GM10266 (cell line): Measurements from ENCODE around the gene BLTP3A.
A peak's percentile ranks its signal among the peaks of the same experiment; 100 is the strongest.
"Not testable (repeated sequence)": the region's sequence is repeated elsewhere in the genome, so short reads cannot be mapped to it uniquely, and the experiment has no call there.

Experiments used
- DNase-seq: peaks from one replicate; pipeline ENCODE4 v3.0.0; 2012; ENCODE audit errors: extremely low spot score
- TF ChIP-seq, protein P1 (sequence below): IDR thresholded peaks from 2 replicates; pipeline ENCODE4 v1.5.1; 2012; ENCODE audit warnings: mild to moderate bottlenecking, low read depth; ENCODE audit not compliant: control insufficient read depth, insufficient read depth; ENCODE audit errors: missing control alignments

Gene BLTP3A, protein sequence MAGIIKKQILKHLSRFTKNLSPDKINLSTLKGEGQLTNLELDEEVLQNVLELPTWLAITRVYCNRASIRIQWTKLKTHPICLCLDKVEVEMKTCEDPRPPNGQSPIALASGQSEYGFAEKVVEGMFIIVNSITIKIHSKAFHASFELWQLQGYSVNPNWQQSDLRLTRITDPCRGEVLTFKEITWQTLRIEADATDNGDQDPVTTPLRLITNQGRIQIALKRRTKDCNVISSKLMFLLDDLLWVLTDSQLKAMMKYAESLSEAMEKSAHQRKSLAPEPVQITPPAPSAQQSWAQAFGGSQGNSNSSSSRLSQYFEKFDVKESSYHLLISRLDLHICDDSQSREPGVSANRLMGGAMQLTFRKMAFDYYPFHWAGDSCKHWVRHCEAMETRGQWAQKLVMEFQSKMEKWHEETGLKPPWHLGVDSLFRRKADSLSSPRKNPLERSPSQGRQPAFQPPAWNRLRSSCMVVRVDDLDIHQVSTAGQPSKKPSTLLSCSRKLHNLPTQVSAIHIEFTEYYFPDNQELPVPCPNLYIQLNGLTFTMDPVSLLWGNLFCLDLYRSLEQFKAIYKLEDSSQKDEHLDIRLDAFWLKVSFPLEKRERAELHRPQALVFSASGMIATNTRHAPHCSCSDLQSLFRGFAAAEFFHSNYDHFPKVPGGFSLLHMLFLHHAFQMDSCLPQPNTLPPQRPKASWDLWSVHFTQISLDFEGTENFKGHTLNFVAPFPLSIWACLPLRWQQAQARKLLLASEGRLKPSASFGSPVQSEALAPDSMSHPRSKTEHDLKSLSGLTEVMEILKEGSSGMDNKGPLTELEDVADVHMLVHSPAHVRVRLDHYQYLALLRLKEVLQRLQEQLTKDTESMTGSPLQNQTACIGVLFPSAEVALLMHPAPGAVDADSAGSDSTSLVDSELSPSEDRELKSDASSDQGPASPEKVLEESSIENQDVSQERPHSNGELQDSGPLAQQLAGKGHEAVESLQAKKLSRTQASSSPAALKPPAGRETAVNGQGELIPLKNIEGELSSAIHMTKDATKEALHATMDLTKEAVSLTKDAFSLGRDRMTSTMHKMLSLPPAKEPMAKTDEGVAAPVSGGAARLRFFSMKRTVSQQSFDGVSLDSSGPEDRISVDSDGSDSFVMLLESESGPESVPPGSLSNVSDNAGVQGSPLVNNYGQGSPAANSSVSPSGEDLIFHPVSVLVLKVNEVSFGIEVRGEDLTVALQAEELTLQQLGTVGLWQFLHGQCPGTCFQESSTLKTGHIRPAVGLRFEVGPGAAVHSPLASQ (N-terminal part only)

DNA sequence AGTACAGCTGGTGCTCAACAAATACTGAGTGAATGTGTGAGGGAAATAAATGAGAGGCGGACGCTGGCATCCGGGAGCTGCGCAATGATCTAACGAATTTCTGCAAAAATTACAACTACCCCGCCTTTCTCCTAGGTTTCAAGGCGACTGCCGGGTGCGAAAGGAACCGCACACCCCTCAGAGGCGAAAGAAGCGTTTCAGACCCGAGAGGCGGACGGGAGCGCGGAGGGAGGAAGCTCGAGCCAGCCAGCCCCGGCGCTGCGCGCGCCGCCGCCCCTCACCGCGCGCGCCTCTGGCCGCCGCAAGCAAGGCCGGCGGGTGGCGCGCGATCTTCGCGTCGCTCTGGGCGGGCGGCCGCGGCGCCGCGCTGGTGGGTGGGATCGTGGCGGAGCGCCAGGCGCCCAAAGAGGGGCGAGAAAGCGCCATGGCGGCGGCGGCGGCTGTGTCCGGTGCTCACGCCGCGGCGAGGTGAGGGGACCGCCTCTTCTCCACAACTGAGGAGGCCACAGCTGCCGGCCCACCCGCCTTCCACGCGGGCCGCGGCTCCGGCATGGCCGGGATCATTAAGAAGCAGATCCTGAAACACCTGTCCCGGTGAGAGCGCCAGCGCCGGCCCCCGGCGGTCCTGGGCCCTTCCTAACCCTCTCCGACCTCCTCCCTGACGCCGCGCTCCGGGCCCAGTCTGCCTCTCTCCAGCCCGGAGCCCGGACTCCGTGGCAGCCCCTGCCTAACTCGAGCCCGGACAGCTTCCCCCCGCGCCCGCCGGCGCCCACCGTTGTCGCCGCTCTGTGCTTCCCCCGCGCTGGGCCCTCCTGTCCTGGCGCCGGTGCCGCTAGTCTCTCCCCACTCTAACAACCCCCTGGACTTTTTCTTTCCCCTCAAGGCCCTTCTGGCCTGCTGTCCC lies at the start of gene BLTP3A:
Gene BLTP3A, plus strand, starts transcription at position 383 of the 904 bp plus-strand sequence. Its CDS starts 168 bp downstream, at position 551.
- TF ChIP-seq, protein P1, sequence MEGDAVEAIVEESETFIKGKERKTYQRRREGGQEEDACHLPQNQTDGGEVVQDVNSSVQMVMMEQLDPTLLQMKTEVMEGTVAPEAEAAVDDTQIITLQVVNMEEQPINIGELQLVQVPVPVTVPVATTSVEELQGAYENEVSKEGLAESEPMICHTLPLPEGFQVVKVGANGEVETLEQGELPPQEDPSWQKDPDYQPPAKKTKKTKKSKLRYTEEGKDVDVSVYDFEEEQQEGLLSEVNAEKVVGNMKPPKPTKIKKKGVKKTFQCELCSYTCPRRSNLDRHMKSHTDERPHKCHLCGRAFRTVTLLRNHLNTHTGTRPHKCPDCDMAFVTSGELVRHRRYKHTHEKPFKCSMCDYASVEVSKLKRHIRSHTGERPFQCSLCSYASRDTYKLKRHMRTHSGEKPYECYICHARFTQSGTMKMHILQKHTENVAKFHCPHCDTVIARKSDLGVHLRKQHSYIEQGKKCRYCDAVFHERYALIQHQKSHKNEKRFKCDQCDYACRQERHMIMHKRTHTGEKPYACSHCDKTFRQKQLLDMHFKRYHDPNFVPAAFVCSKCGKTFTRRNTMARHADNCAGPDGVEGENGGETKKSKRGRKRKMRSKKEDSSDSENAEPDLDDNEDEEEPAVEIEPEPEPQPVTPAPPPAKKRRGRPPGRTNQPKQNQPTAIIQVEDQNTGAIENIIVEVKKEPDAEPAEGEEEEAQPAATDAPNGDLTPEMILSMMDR: peak; percentile 63

DNA sequence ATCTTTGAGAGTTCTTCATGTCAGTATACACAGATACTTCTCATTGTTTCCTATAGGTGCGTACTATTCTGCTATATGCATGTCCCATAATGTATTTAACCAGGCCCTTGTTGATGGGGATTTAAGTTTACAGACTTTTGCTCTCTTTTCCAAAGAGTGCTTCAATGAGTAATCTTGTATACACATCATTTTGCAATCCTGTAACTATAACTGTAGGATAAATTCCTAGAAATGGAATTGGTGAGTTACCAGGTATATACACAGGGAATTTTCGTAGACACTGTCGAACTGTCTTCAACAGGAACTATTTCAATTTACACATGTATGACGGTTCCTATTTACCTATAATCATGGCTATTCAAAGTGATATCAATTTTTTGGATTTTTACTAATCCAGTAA lies 49.8 kb upstream of the BLTP3A start:
- no peak for DNase-seq
- TF ChIP-seq, protein P1: no peak

More for the DNA sequence above, at the start of gene BLTP3A:
- peak; percentile 97 for DNase-seq

DNA sequence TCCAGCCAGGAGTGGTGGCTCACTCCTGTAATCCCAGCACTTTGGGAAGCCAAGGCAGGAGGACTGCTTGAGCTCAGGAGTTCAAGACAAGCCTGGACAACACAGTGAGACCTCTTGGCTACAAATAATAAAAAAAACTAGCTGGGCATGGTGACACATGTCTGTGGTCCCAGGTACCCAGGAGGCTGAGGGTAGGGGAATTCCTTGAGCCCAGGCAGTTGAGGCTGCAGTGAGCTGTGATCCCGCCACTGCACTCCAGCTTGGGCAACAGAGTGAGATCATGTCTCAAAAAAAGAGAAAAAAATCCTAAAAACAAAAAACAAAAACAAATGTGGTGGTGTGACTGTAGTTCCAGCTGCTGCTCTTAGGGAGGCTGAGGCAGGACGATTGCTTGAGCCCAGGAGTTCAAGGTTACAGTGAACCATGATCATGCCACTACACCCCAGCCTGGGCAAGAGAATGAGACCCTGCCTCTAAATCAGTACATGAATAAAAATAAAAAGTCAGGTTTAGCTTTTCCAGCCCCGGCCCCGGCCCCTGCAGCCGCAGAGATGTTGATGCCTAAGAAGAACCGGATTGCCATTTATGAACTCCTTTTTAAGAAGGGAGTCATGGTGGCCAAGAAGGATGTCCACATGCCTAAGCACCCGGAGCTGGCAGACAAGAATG lies 48.1 kb upstream of the BLTP3A start:
- no peak for DNase-seq
- TF ChIP-seq, protein P1: no peak

DNA sequence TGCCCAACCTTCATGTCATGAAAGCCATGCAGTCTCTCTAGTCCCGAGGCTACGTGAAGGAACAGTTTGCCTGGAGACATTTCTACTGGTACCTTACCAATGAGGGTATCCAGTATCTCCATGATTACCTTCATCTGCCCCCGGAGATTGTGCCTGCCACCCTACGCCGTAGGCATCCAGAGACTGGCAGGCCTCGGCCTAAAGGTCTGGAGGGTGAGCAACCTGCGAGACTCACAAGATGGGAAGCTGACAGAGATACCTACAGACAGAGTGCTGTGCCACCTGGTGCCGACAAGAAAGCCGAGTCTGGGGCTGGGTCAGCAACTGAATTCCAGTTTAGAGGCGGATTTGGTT lies 47.6 kb upstream of the BLTP3A start:
- DNase-seq: not testable (repeated sequence)

DNA sequence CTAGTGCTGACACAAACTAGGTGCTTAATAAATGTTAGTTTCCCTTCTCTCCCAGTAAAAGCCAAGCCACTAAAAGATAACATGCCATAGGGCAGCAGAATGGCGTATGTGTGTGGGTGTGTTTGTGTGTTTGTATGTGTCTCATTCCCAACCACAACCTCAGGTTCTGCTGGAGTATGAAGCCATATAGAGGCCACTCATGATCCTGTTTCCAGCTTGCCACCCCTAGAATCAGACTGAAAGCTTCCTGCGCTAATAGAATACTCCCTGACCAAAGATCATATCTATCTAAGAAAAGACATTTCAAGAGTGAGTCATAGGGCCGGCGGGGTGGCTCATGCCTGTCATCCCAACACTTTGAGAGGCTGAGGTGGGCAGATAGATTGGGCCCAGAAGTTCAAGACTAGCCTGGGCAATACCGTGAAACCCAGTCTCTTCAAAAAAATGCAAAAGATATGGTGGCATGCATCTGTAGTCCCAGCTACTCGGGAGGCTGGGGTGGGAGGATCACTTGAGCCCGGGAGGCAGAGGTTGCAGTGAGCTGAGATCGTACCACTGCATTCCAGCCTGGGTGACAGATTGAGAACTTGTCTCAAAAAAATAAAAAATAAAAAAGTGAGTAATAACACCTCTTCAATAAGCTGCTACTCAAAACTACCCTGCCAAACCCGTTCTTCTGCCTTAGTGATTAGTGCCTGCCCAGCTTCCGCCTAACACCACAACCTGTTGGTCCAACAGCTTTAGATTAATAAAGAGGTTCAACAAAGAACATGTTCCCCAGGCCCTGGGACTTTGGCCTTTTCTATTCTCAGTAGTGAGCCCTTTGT lies 46.4 kb upstream of the BLTP3A start:
- DNase-seq: no peak
- TF ChIP-seq, protein P1: no peak

DNA sequence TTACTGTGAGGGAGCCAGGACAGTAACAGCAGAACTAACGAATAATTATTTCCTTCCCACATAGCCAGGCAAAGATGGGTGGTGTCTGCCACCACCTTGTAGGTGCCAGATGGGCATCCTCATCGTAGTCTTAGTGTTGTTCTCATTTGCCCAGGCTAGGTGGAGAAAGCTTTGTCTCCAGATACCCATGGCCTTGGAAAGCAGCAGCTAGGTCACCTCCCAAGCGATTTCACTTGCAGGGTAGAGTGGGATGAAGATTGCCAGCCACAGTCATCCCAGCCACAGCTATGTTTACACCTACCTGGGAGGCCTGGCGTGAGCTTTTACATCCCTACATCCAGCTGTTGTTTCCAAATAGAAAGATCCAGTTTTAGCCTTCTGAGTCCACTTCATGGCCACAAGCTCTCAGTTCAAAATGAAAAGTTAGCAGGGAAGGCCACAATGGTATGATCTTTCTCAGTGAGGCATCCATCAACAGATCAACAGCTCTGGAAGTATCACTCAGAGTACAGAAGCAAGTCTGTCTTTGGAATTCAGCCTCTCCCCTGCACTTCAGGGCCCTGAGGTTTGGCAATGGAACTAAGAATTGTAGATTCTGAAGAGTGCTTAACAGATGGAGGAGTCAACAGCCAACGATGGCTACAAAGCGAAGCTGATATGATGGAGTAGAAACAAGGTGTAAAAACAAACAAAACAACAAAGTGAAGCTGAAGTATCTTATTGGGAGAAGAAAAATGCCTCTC lies 45.6 kb upstream of the BLTP3A start:
- TF ChIP-seq, protein P1: no peak
- DNase-seq: no peak
